ENCODE data around the gene PCDH9.

DNA sequence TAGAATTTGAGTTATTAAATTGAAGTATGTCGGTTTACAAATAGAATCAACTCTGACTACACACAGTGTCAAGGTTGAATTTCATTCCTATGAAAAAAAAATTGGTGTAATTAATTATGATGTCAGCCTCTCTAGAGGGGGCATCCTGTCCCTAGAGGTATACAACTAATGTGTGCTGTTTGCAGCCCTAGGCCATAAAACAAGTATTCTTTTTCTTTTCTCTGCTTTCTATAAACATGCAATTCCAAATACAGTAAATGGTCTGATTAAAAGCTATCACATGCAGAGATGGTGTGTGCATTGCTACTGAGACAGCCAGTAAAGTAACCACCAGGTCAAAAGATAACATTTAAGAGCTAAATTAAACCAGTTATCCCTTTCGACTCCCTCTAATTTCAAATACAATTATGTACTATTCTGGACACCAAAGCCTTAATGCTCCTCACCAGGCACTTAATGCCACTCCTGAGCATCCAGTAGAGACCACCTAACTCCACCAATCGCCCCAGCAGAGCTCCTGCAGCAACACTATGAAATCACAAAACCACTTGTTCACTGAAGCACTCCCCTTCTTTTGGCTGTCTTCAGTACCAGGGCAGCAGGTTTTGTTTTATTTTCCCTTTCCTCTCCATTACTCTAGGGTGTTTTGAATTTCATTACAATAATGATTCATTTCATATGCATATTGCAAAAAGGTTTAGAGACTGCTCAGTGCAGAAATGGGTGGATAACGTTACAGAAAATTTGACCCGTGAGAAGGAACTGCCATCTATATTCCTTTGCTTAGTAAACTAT lies 426.9 kb downstream of the PCDH9 start:
- TF ChIP-seq SIN3A (IDR thresholded peaks at IDR 0.05; ENCODE audit: borderline replicate concordance, insufficient read depth, low read length) (no peak), POLR2AphosphoS5 (IDR thresholded peaks at IDR 0.05; ENCODE audit: low read depth, low read length) (no peak), TAF1 (IDR thresholded peaks at IDR 0.05; ENCODE audit: borderline replicate concordance, insufficient read depth, low read length) (no peak), FOXP2 (optimal IDR thresholded peaks at IDR 0.05; ENCODE audit: borderline replicate concordance, extremely low read depth, extremely low read length, insufficient read depth) (no peak)
- TF ChIP-seq, protein P1, sequence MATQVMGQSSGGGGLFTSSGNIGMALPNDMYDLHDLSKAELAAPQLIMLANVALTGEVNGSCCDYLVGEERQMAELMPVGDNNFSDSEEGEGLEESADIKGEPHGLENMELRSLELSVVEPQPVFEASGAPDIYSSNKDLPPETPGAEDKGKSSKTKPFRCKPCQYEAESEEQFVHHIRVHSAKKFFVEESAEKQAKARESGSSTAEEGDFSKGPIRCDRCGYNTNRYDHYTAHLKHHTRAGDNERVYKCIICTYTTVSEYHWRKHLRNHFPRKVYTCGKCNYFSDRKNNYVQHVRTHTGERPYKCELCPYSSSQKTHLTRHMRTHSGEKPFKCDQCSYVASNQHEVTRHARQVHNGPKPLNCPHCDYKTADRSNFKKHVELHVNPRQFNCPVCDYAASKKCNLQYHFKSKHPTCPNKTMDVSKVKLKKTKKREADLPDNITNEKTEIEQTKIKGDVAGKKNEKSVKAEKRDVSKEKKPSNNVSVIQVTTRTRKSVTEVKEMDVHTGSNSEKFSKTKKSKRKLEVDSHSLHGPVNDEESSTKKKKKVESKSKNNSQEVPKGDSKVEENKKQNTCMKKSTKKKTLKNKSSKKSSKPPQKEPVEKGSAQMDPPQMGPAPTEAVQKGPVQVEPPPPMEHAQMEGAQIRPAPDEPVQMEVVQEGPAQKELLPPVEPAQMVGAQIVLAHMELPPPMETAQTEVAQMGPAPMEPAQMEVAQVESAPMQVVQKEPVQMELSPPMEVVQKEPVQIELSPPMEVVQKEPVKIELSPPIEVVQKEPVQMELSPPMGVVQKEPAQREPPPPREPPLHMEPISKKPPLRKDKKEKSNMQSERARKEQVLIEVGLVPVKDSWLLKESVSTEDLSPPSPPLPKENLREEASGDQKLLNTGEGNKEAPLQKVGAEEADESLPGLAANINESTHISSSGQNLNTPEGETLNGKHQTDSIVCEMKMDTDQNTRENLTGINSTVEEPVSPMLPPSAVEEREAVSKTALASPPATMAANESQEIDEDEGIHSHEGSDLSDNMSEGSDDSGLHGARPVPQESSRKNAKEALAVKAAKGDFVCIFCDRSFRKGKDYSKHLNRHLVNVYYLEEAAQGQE (IDR thresholded peaks at IDR 0.05; ENCODE audit: insufficient read depth in 1 of 2, low read depth in 2 of 2, low read length in 2 of 2), result no peak
